GM12878 (cell line): ENCODE data around the gene APOBEC2. TPM values are rescaled to one million over a fixed set of nuclear protein-coding genes. Genes with fewer than 3 reads are reported as not detected.

Experiments used
- ATAC-seq: fragments of 200-7000 bp; cut with Tn5 transposase; 3 replicates; pipeline ENCODE4 v1.9.1; 2020; ENCODE audit warnings: mild to moderate bottlenecking, moderate library complexity
- BruUV-seq: library from RNA; stranded (reverse); fragments of 400-500 nt; replicated peaks from 2 replicates; lab custom pipeline; 2021; lab: Mats Ljungman, UMichigan
- CTCF ChIA-PET: fragments of 300-600 bp; sonication (Branson Sonifier 250); formaldehyde crosslinking; extraction: SDS; loops from one replicate; lab custom pipeline; 2021; ENCODE audit warnings: inconsistent platforms; lab: Yijun Ruan, JAX
- POLR2A ChIA-PET: fragments of 350-600 bp; formaldehyde crosslinking; extraction: SDS; loops from one replicate; lab custom pipeline; 2021; ENCODE audit warnings: inconsistent platforms; lab: Charles Lee
- RAD21 ChIA-PET: fragments of 300-600 bp; sonication (Branson Sonifier 250); formaldehyde crosslinking; loops from one replicate; lab custom pipeline; 2023; ENCODE audit warnings: antibody characterized with exemption; ENCODE audit not compliant: unreplicated experiment; lab: Charles Lee
- SMC1A ChIA-PET: fragments of 300-600 bp; sonication (Branson Sonifier 250); formaldehyde crosslinking; loops from one replicate; lab custom pipeline; 2023; ENCODE audit not compliant: unreplicated experiment, uncharacterized antibody; lab: Charles Lee
- DNase-seq: peaks from one replicate; pipeline ENCODE4 v3.0.0-alpha.2; 2011; ENCODE audit warnings: low read depth, low spot score
- FAIRE-seq: peaks from 3 replicates; lab custom pipeline; 2011; peaks lifted over from hg19 to GRCh38; lab: Jason Lieb, UNC
- H2AFZ ChIP-seq: 2 replicates; pipeline ENCODE4 v1.6.0; 2011; ENCODE audit warnings: low read depth, low read length, control low read depth; ENCODE audit not compliant: control insufficient read depth
- H3K27ac ChIP-seq: 2 replicates; pipeline ENCODE4 v1.5.1; 2011; ENCODE audit warnings: control low read depth; ENCODE audit not compliant: control insufficient read depth, insufficient read depth
- H3K27me3 ChIP-seq, 2 experiments: replicated peaks in 1 of 2; 2 replicates each; pipeline versions ENCODE4 v1.6.0 to v1.6.1; 2011; ENCODE audit warnings: low read length in 1 of 2; ENCODE audit not compliant: control insufficient read depth in 2 of 2, insufficient read depth in 2 of 2
- H3K36me3 ChIP-seq, 2 experiments: 2 replicates each; pipeline ENCODE4 v1.5.1; 2011; ENCODE audit warnings: low read length in 1 of 2; ENCODE audit not compliant: control insufficient read depth in 2 of 2, insufficient read depth in 2 of 2
- H3K4me1 ChIP-seq: 2 replicates; pipeline ENCODE4 v1.6.1; 2011; ENCODE audit warnings: mild to moderate bottlenecking, low read length, moderate library complexity, mixed read lengths; ENCODE audit not compliant: control insufficient read depth, insufficient read depth
- H3K4me2 ChIP-seq: 2 replicates; pipeline ENCODE4 v1.6.0; 2011; ENCODE audit warnings: control low read depth; ENCODE audit not compliant: control insufficient read depth, insufficient read depth
- H3K4me3 ChIP-seq: fragments of 200-600 bp; sonication (generic); 2 replicates; pipeline ENCODE4 v1.5.1; 2016
- H3K79me2 ChIP-seq: 2 replicates; pipeline ENCODE4 v1.6.0; 2011; ENCODE audit warnings: low read length; ENCODE audit not compliant: control insufficient read depth, insufficient read depth
- H3K9ac ChIP-seq: 2 replicates; pipeline ENCODE4 v1.8.0; 2011; ENCODE audit warnings: low read length, control low read depth, mixed read lengths; ENCODE audit not compliant: control insufficient read depth, insufficient read depth
- H3K9me3 ChIP-seq: replicated peaks from 3 replicates; pipeline ENCODE4 v1.5.1; 2011; ENCODE audit warnings: mild to moderate bottlenecking, low read length; ENCODE audit not compliant: control insufficient read depth, insufficient read depth
- H4K20me1 ChIP-seq: 2 replicates; pipeline ENCODE4 v1.6.0; 2011; ENCODE audit not compliant: control insufficient read depth, insufficient read depth
- BCLAF1 ChIP-seq: fragments of 450-650 bp; IDR thresholded peaks from 2 replicates; pipeline ENCODE4 v1.6.1; 2017; ENCODE audit warnings: antibody characterized with exemption, mild to moderate bottlenecking, moderate library complexity
- CHD1 ChIP-seq: IDR thresholded peaks from 2 replicates; pipeline ENCODE4 v1.6.1; 2012; ENCODE audit warnings: low read depth, low read length, improper control_type of control experiment
- CREM ChIP-seq: IDR thresholded peaks from 2 replicates; pipeline ENCODE4 v1.6.1; 2014; ENCODE audit warnings: antibody characterized with exemption, low read depth
- FOS ChIP-seq: IDR thresholded peaks from 3 replicates; pipeline ENCODE4 v1.6.1; 2011; ENCODE audit warnings: borderline replicate concordance; ENCODE audit not compliant: insufficient read length; ENCODE audit errors: extremely low read depth
- GATAD2B ChIP-seq: fragments of 450-650 bp; conservative IDR thresholded peaks from 2 replicates; pipeline ENCODE4 v1.6.1; 2017; ENCODE audit warnings: low read depth, mild to moderate bottlenecking, moderate library complexity
- SMAD5 ChIP-seq: IDR thresholded peaks from 2 replicates; pipeline ENCODE4 v1.6.1; 2016; ENCODE audit warnings: antibody characterized with exemption, low read depth
- ZNF592 ChIP-seq: fragments of 450-650 bp; IDR thresholded peaks from 2 replicates; pipeline ENCODE4 v1.6.1; 2017; ENCODE audit warnings: mild to moderate bottlenecking, moderate library complexity
- WGBS: methylation state at CpG from one replicate; pipeline ENCODE4 v1.1.6; 2016; ENCODE audit warnings: low lambda C conversion rate; ENCODE audit not compliant: insufficient replicate concordance, insufficient coverage; ENCODE audit errors: missing lambda C conversion rate; 5-methylcytosine and 5-hydroxymethylcytosine counted together
- in situ Hi-C: fragments of 300-500 bp; cut with MboI; formaldehyde crosslinking; loops from 9 replicates; pipeline ENCODE4 v1.14.3; 2018; ENCODE audit warnings: mixed read lengths
- intact Hi-C: fragments of 100-400 bp; cut with micrococcal nuclease; formaldehyde crosslinking; loops from one replicate; pipeline ENCODE4 v1.14.2; 2022; ENCODE audit not compliant: unreplicated experiment
- polyA plus RNA-seq, 11 experiments: library from polyadenylated mRNA; depleted of rRNA in 4 of 11; unstranded in 6 of 11; stranded (reverse) in 5 of 11; fragments of >200 nt; fragmentation: Nextera tagmentation in 4 of 11; fragmentation: Illumina TruSeq in 1 of 11; extraction: Ambion mirVana in 4 of 11; extraction: Trizol in 1 of 11; gene quantifications; 1 replicate in 1 of 11; 2 replicates in 10 of 11; pipeline versions ENCODE4 v1.2.1 to v1.2.3, GENCODE V29; 2011 to 2016; ENCODE audit warnings: inconsistent platforms in 2 of 11, missing spikeins in 2 of 11, low read depth in 1 of 11
- total RNA-seq, 4 experiments: library from RNA; depleted of rRNA in 3 of 4; stranded (reverse); fragments of >200 nt in 3 of 4; fragmentation: Illumina TruSeq in 1 of 4; extraction: Trizol in 1 of 4; gene quantifications; 2 replicates each; pipeline versions ENCODE4 v1.2.1 to v1.2.3, GENCODE V29; 2013 to 2021

Gene APOBEC2
- total and polyA plus RNA-seq, 10 of the 15 experiments (the other 5 are each of a cell fraction or from before 2014, with no cell fraction given): 0.11 to 1.4 (median 0.87) TPM; not detected in 6

- no peak for TF ChIP-seq GATAD2B
- TF ChIP-seq, all 136 proteins: peak for 0
Observed at GRCh38 chr6:41061196-41061726, 8.3 kb downstream of the APOBEC2 start (continued).

- ChIA-PET POLR2A (no interaction called here), SMC1A (interaction anchor here (1.3 kb wide), 1 partner anchor 22 kb away, joined by 3 read pairs; no protein-coding TSS in a partner anchor)
- intact Hi-C loops: no loop called here
- no peak overlapping the region for H3K4me3 ChIP-seq
- in situ Hi-C loops: no loop called here
- no TSS peak for BruUV-seq
- no peak for ATAC-seq
- no peaks in the 10 kb centered on the region for H3K79me2 ChIP-seq
- H3K4me1 ChIP-seq: no peaks in the 10 kb centered on the region
- DNase-seq: no peak
- no peak overlapping the region for H3K9ac ChIP-seq
- no peak overlapping the region for H2AFZ ChIP-seq
- H3K36me3 ChIP-seq: peaks cover 0 to 8% of the 10 kb centered on the region in 2 experiments; a peak in 2 of 4 replicates
- TF ChIP-seq FOS (no peak), ZNF592 (no peak), SMAD5 (no peak), BCLAF1 (no peak), CREM (no peak), CHD1 (no peak)
- TF ChIP-seq, all 136 proteins: peak for 0
- Histone ChIP-seq H3K27ac (no peak overlapping the region), H3K27me3 (no peaks in the 10 kb centered on the region), H3K4me2 (no peak overlapping the region), H4K20me1 (no peaks in the 10 kb centered on the region), H3K9me3 (no peaks in the 10 kb centered on the region)
- ChIA-PET CTCF (interaction anchor here (1.5 to 2.0 kb wide), 2 partner anchors 22 to 23 kb away, joined by 4 to 9 read pairs; partner anchors contain the start of gene UNC5CL), RAD21 (no interaction called here)
- no peak for FAIRE-seq
- 100% methylated on average over 1 of the region's 1 CpG for WGBS
Observed at GRCh38 chr6:41062056-41062455, 9.1 kb downstream of the APOBEC2 start.
